Measurements from ENCODE around the gene REN. TPM values are rescaled to one million over a fixed set of nuclear protein-coding genes. Genes with fewer than 3 reads are reported as not detected.

Gene REN
- total and polyA plus RNA-seq, 2 of the 8 experiments (the other 6 are each of a cell fraction or from before 2014, with no cell fraction given), result 0.05 TPM; not detected in 1

- 85% methylated on average over 10 of the region's 10 CpGs; no CpG with 5 or more reads in 1 of the 2 experiments for WGBS, 2 experiments (ENCODE audit: extremely low coverage in 1 of 2, insufficient coverage in 1 of 2, insufficient read length in 1 of 2, insufficient replicate concordance in 2 of 2, low coverage in 1 of 2, low lambda C conversion rate in 2 of 2, missing lambda C conversion rate in 1 of 2)
- CTCF ChIA-PET (ENCODE audit: partially characterized antibody), result interaction anchor here (1.2 to 18.7 kb wide), 6 partner anchors 16 to 285 kb away, joined by 3 to 360 read pairs (median 5); partner anchors contain the start of gene KISS1
- TF ChIP-seq CBX8 (IDR thresholded peaks at IDR 0.05; ENCODE audit: borderline replicate concordance, low read depth, low read length) (no peak), GTF2F1 (IDR thresholded peaks at IDR 0.05; ENCODE audit: borderline replicate concordance, low read depth, low read length) (no peak), CHD1 (IDR thresholded peaks at IDR 0.05; ENCODE audit: low read depth, low read length) (no peak), SP2 (IDR thresholded peaks at IDR 0.05; ENCODE audit: low read length) (no peak), POLR2AphosphoS5 (IDR thresholded peaks at IDR 0.05; ENCODE audit: low read depth, low read length) (no peak), CTBP2 (IDR thresholded peaks at IDR 0.05; ENCODE audit: borderline replicate concordance, insufficient read depth, insufficient read length, low read length) (no peak), ZNF274 (IDR thresholded peaks at IDR 0.05; ENCODE audit: borderline replicate concordance, extremely low read depth, low read length) (no peak), SIN3A (conservative IDR thresholded peaks at IDR 0.05 in 1 of 2, IDR thresholded peaks at IDR 0.05 in 1 of 2; ENCODE audit: low read depth in 1 of 2, low read length in 2 of 2) (no peak), CHD2 (IDR thresholded peaks at IDR 0.05; ENCODE audit: low read length) (no peak), BCL11A (IDR thresholded peaks at IDR 0.05; ENCODE audit: low read depth in 2 of 2, low read length in 2 of 2) (no peak), CTCF (IDR thresholded peaks at IDR 0.05; ENCODE audit: control extremely low read depth in 1 of 3, insufficient read depth in 1 of 3, low read depth in 1 of 3, low read length in 3 of 3) (no peak)
Measured at GRCh38 chr1:204155881-204156280, 10.3 kb downstream of the REN start.

More at GRCh38 chr1:204155881-204156280, 10.3 kb downstream of the REN start:
- no peaks in the 10 kb centered on the region for H3K36me3 ChIP-seq (ENCODE audit: control insufficient read depth in 2 of 4, insufficient read depth in 4 of 4, low read length in 3 of 4)
- H2BK120ac ChIP-seq (replicated peaks; ENCODE audit: low read depth, low read length), result no peak overlapping the region
- H4K20me1 ChIP-seq (replicated peaks in 1 of 2; ENCODE audit: control insufficient read depth in 1 of 2, insufficient read depth in 2 of 2, low read length in 2 of 2), result no peaks in the 10 kb centered on the region
- H3K18ac ChIP-seq (ENCODE audit: extremely low read depth, low read length), result no peak overlapping the region
- no peak overlapping the region for H3K9ac ChIP-seq (replicated peaks in 1 of 4; ENCODE audit: extremely low read depth in 1 of 4, low read depth in 3 of 4, low read length in 3 of 4)
- H3K23me2 ChIP-seq (ENCODE audit: low read depth, low read length), result peaks cover 12% of the 10 kb centered on the region; the same call in 1 of the 2 replicates
- H4K8ac ChIP-seq (ENCODE audit: extremely low read depth, insufficient read depth, low read length), result 0 out of 2 replicates have a peak overlapping the region, but pooled peaks have one; percentile 4
- H3K23ac ChIP-seq (ENCODE audit: insufficient read length), result no peak overlapping the region
- H2AFZ ChIP-seq (ENCODE audit: low read length), result no peak overlapping the region
- no peak overlapping the region; the same call in 1 of the 2 replicates for H2BK20ac ChIP-seq (ENCODE audit: low read length)
- H3K79me1 ChIP-seq (ENCODE audit: low read depth, low read length), result no peaks in the 10 kb centered on the region
- no peak overlapping the region for H4K91ac ChIP-seq (replicated peaks; ENCODE audit: insufficient read length, low read length)
- H3K9me3 ChIP-seq (ENCODE audit: insufficient read depth in 2 of 2, low read depth in 1 of 2, low read length in 1 of 2), result no peaks in the 10 kb centered on the region
- H3K4me1 ChIP-seq (replicated peaks in 1 of 4; ENCODE audit: control insufficient read depth in 3 of 4, insufficient read depth in 4 of 4, low read length in 3 of 4), result peaks cover 0 to 12% (median 7%) of the 10 kb centered on the region in 4 experiments; a peak in 6 of 7 replicates
- H3K4ac ChIP-seq (replicated peaks; ENCODE audit: insufficient read length, low read depth, low read length), result no peak overlapping the region
- H3K4me2 ChIP-seq (ENCODE audit: insufficient read depth in 1 of 2, low read depth in 2 of 2, low read length in 2 of 2), result no peak overlapping the region
- peaks cover 0 to 18% (median 14%) of the 10 kb centered on the region in 4 experiments; a peak in 5 of 7 replicates for H3K27me3 ChIP-seq (replicated peaks in 1 of 4; ENCODE audit: control insufficient read depth in 3 of 4, extremely low read depth in 1 of 4, insufficient read depth in 3 of 4, low read length in 3 of 4)
- DNase-seq (ENCODE audit: low read depth in 1 of 2, low spot score in 2 of 2) (no peak), FAIRE-seq (no peak)
- POLR2A ChIA-PET (ENCODE audit: partially characterized antibody), result no interaction called here
- no peak overlapping the region for H2BK15ac ChIP-seq (ENCODE audit: low read length)
- H3K27ac ChIP-seq (ENCODE audit: low read depth, low read length), result no peak overlapping the region
- H3K56ac ChIP-seq (replicated peaks; ENCODE audit: insufficient read length, low read depth, low read length), result no peak overlapping the region
- no peak overlapping the region for H2BK5ac ChIP-seq (ENCODE audit: low read depth, low read length)
- H3K79me2 ChIP-seq (ENCODE audit: control insufficient read depth in 1 of 2, insufficient read depth in 2 of 2, low read length in 2 of 2), result no peaks in the 10 kb centered on the region
- H2AK5ac ChIP-seq (ENCODE audit: low read depth, low read length), result no peak overlapping the region
- H3K4me3 ChIP-seq (ENCODE audit: extremely low read depth in 1 of 4, insufficient read depth in 2 of 4, low read depth in 3 of 4, low read length in 4 of 4), result no peak overlapping the region
- H3K14ac ChIP-seq (ENCODE audit: insufficient read length), result no peak overlapping the region
- H4K5ac ChIP-seq (ENCODE audit: insufficient read length, low read depth, low read length), result no peak overlapping the region
- H2BK12ac ChIP-seq (ENCODE audit: low read depth, low read length), result no peak overlapping the region
